Measurements from ENCODE around the gene P4HA2.

The P4HA2 gene

DNA sequence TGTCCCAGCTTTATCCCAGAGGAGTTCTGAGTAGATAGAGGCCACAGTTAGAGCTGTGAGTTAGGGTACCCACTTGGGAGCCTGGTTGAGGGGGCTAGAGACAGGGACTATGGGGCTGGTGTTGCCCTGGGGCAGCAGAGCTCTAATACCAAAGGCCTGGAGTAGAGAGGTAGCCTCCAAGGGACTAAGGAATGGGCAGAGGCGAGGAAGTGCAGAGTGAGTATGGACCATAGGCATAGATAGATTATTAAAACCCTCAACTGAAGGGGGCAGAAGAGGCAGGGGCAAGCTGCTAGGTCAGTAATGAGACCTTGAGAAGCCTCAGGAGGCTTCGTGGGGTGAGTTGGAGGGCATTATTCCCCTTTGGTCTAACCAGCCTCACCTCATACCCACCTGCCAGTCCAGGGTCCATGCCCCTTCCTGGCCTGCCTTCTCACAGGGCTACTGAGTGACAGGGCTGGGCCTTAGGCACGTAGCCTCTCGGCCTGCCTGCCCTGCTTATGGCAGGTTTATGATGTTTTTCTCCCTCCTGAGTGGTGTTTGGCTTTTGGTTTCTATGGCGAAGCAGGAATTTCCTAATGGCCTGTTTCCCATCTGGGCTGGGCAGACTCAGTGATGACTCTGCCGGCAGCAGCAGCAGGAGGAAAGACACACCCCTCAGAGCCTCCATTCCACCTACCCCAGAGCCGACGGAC lies 37.8 kb upstream of the P4HA2 start:
- FAIRE-seq, result no peak
- DNase-seq (ENCODE audit: insufficient read length, low spot score), result no peak

DNA sequence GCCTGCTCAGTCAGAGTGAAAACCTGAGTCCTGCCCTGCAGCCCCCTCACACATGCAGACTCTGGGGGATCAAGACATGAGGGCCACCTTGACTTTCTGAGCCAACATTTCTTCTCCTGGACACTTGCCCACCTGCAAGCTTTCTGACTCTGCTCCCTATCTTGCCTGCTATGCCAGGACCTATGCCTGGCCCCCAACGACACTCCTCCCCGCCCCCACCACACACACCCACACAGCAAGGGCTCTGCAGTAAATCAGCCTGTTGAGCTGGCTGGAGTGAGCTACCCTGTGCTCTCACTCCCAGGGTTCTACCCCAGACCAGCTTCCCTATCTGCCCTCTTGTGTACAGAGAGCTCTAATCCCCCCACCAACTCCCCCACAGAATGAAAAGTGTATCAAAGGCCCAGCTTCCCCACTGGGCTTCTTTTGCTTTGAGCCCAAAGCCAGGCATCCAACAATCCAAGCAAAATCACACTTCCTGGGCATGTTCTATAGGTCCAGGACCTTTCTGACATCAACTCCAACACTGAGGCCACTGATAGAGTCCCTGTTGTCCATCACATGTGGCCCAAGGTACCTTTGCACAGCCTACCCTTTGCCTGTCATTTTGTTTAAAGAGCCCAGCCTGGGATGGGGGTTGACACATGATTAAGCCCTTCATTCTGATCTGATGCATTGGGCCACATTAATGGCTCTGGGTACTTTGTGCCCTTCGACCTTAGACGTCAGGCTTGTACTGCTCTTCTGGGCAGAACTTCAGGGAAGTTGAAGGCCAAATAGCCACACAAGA lies 37.1 kb upstream of the P4HA2 start:
- no peak for DNase-seq (ENCODE audit: insufficient read length, low spot score)
- FAIRE-seq, result no peak

DNA sequence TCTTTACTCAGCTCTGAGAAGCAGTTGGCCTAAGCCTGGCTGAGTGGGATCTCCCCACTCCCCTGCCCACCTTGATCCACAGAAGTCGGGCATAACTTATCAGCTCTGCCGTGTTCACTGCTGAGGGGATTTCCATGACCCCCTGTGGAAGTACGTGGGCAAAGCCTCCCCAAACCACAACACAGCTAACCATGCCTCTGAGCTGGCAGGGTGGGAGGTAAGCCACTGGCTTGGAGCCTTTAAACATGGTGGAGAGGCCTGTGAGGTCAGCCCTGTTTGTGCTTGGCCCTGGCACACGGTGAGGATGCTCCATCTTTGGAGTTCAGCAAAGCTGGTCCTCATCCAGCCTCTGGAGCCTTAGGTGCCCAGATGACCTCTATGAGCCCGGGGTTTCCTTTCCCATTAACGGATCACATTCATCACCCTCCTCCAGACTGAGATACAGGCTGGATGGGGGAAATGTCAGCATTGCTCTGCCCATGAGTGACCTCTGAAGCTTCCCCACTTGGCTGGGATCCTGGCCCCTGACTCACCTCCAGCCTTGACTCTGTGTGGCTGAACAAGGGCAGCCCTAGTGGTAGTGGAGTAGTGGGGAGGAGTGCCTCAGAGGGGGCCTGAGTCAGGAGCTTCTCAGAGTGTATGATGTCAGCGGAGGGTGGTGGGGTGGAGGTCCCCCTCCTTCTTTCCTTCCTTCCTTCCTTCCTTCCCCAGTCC lies 36.1 kb upstream of the P4HA2 start:
- DNase-seq (ENCODE audit: insufficient read length, low spot score) (no peak), FAIRE-seq (no peak)

DNA sequence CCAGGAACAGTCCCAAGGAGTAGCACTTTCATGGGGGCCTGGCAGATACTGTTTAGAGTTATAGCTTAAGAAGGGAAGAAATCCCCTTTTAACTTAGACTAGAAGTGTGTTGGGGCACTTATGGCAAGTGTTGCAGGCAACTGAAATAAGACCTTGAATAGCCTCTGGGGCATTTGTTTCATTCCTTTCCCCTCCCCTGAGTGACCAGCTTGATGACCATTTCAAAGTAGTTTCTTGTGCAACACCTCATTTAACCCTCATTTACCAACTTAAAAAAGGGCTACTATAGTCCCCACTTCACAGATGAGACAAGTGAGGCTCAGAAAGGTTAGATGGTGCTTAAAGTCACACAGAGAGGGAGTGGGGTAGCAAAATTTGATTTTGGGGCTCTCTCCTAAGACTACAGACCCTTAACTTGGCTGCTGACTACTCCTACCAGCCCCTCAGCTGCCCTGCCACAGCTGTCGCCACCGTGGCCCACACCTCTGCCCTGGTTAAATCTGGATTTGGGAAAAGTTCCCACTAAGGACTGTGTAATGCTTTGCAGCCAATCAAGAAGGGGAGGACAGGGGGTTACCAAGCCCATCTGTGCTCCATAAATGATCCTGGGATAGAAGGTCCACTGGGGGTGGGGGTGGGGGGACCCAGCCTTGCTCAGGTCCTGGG lies 35.4 kb upstream of the P4HA2 start:
- DNase-seq (ENCODE audit: insufficient read length, low spot score), result no peak
- FAIRE-seq, result no peak

DNA sequence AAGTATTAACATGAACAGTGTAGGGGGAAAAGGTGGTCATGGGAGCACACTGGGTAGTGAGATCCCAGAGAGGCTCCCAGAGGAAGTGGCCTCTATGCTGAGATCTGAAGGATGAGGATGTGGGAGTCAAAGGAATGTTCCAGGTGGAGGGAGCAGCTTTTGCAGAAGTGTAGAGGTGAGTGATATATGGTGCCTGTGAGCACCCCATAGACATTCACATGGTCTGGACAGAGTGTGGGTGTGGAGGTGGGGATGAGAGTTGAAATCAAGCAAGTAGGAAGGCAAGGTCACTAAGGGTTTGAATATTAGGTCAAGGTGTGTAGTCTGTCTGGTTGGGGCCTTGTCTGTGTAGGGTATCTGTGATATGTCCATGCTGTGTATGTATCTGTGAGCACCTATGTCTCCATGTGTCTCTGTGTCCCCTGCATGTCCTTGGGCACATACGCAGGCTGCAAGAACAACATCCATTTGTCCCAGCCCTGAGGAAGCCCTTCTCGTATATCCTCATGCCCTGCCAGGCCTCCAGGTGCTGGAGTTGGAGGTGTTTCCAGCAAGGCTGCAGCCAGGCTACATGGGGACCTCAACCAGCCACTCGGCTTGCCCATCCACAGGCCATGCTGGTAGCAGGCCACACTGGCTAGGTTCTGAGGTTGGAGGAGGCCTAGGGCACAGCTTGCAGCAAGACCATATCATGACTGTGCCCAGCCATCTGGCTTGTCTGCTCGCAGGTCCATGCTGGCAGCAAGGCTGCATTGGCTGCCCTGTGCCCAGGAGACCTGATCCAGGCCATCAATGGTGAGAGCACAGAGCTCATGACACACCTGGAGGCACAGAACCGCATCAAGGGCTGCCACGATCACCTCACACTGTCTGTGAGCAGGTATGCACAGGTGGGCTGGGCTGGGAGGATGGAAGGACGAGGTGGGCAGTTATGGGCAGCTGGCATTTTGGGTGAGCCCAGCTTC lies 34.5 kb upstream of the P4HA2 start:
- DNase-seq (ENCODE audit: insufficient read length, low spot score) (no peak), FAIRE-seq (no peak)

DNA sequence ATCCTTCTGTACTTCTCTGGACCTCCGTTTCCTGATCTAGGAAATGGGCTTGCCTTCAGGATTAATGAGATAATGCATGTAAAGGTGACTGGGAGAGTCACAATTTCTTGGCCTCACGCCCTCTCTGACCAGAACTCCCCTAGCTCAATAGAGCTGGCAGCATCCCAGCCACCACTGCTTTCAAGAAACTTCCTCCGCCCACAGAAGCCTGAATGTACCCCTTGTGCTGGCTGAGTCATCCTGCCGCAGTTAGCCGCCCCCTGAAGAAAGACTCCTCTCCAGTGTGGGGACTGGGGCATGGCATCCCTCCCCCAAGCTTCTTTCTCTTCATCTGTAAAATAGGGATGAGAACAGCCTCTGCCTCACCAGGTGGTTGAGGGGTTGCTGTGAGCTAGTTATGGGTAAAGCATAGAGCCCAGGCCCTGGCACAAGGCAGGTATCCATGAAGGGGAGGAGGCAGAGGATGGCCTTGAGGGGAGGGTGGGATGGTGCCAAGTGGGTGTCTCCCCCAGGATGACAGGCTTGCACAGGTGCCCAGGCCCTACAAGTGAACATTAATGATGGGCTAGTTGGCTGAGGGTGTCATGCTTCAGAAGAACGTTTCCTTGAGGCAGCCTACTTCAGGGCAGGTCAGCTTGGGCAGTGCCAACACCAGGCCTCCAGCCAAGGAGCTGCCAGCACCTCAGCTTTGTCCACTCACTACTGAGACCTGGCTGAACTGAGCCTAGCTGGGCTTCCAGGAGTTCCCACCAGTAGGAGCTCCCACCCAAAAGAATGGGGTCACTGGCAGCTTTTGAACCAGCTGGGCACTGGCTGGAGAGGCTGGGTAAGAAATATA lies 33.3 kb upstream of the P4HA2 start:
- FAIRE-seq (no peak), DNase-seq (ENCODE audit: insufficient read length, low spot score) (no peak)

DNA sequence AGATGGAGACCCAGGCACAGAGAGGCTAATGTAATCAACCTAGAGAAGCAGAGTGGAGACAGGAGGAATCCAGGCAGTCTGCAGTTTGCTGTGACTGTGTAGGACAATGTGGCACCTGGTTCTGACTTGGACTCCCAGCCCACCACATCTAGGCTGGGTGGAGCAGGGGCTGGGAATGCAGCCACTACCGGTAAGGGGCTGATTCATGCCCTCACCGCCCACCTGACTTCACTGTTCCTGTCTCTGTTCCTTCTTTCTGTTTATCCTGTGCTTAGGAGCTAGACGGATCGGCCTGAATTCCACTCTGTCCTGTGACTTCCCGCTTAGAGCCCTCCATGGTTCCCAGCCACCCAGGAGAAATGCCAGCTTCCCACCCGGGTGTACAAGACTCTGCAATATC lies 32.4 kb upstream of the P4HA2 start:
- DNase-seq (ENCODE audit: insufficient read length, low spot score) (no peak), FAIRE-seq (no peak)

DNA sequence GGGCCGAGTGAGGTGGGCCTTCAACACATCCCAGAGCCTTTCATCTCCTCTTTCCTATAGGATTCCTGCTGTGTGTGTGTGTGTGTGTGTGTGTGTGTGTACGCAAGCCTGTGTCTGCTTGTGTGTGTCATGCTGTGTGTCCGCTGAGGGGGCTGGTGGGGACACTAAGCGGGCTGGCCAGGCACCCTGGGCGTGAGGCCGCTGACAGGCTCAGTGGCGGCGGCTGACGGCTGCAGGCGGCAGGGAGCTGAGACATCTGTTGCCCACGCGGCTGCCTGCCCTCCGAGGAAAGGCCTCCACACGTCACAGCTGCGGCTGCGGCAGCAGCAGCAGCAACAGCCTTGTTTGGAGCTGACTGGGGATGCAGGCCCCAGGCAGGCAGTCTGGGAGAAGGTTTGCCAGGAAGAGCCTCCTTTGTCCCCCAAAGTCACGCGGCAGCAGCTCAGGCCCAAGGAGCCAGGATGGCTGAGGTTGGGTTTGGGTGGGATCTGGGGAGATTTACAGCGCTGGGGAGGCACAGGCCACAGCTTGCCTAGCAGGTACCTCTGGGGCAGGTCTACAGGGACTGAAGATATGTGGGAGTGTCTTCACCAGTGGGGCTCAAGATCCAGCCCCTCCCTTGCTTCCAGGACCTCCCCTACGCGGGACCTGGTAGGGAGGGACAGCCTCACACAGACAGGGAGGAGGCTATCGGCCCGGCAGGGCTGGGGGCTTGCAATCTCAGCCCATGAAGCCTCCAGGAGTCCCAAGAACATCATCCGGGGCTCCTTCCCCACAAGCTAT lies 31.6 kb upstream of the P4HA2 start:
- FAIRE-seq, result no peak
- DNase-seq (ENCODE audit: insufficient read length, low spot score), result no peak

DNA sequence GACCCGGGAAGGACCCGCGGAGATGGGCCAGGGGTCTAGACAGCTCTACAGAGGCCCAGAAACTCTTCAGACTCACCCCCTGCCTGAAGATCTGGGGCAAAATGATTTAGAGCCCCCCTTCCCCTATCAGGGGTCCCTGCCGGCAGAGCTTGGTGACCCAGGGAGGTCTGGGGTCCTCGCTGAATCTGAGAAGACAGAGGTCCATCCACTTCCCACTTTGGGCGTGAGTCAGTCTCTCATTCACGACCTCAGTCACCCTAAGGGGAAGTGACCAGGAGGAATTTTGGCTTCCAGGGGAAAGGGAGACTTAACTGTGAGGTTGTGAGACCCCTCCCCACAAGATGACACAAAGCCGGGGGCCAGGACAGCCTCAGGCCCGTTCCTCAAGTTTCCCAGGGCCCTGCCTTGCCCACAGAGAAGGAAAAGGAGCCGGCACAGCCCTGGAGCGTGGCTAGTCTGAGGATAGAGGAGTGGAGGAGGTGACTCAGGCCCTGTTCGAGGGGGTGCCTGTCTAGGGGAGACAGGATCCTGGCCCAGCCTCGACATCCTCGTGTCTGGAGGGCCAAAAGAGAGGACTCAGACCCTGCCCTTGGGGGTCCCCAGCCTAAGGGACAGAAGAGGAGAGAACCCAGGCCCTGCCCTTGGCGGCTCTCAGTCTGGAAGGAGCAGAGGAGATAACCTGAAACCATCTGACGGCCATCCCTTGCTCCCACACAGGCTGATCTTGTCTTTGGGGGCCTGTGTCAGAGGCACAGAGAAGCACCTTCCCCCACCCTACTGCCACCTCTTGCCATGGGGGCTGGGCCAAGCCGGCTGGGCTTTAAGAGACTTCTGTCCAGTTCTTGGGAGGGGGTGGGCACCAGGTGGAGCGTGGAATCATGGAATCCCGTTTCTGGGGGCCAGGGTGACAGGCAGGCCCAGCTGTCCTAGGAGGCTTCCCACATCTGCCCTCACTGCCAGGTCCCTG lies 30.7 kb upstream of the P4HA2 start:
- FAIRE-seq (no peak), DNase-seq (ENCODE audit: insufficient read length, low spot score) (no peak)

DNA sequence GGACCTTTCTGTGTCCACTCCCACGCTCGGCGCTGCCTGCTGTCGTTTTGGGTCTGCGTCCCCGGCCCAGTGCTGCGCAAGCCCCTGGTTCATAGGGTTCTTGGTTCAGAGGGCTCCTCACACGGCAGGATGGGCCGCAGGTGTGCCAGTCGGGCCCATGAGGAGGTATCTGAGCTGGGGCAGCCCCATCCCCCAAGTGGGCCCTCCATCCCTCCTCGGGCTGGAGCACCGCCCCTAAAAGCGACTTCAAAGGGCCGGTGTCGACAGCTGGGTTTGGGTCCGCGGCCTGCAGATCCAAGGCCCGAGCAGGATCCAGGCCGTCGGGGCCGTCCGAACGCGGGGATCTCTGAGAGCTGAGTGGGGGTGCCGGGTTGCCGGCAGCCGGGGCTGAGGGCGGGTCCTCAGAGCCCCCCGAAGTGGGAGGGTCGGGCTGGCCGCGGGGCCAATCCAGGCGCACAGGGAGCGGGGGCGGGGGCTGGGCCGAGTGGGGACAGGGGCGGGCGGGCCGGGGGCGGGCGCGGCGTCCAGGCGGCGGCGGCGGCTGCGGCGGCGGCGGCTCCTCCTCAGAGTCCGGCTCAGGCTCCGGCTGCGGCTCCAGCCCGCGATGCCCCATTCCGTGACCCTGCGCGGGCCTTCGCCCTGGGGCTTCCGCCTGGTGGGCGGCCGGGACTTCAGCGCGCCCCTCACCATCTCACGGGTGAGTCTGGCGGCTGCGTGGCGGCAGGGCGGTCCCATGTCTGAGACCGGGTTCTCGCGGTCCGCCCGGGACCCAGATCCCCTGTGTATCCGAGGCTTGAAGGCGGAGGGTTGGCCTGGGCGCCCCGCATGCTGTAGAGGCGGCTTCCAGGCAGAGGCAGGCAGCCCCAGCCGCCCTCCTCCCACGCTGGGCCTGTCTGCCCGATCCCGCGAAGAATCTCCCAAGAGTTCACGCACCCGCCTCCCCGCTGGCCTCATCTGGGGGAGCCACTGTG lies 29.8 kb upstream of the P4HA2 start, which contains the start of gene PDLIM4:
Gene PDLIM4, plus strand, starts transcription at position 566 of the 971 bp plus-strand sequence. Its CDS starts 39 bp downstream, at position 605.
- FAIRE-seq, result no peak
- no peak for DNase-seq (ENCODE audit: insufficient read length, low spot score)

DNA sequence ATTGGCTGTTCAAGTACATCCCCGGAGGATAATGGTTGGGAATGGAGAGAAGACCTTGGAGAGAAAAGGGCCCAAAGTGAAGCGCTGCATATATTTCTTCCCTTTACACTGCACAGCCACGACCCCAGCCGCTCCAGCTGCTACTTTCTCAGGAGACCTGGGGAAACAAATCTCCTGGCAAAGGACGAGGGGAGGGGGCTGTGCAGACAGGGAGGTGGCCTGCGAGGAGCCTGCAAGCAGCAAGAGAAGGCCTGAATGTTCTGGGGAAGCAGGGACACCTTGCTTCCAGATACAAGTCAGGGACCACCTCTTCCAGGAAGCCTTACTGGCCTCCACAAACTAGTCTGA lies 29.1 kb upstream of the P4HA2 start:
- FAIRE-seq, result no peak

DNA sequence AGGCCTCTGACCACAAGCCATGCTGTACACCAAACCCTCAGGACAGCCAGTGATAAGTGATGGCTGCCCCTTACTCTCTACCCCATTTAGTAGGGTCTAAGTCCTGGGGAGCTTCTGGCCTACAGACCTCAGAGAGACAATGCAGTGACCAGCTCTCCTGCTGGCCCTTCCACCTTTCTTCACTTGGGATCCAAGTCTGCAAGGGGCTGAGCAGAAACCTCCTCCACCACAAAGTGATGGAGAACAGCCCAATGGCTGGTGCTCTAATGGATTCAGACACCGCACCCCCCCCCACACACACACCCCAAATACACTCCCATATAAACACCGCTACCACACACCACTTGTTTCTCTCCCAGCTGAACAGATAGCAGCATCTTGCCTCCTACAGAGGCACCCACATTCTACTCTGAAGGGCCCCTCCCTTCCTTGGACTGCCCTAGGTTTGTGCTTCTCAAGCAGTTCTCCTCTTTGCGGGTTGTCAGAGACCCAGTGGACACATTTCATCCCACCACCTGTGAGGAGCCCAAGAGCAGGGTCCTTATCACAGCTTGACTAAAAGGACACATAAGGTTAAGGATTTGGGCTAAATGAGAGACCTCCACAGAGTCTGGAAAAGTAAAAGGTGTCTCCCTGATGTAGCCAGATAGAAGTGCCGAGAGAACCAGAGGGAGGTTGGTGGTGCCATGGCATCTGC lies 28.6 kb upstream of the P4HA2 start:
- DNase-seq (ENCODE audit: insufficient read length, low spot score) (no peak), FAIRE-seq (no peak)

More for the DNA sequence above, 29.1 kb upstream of the P4HA2 start:
- DNase-seq (ENCODE audit: insufficient read length, low spot score), result no peak

DNA sequence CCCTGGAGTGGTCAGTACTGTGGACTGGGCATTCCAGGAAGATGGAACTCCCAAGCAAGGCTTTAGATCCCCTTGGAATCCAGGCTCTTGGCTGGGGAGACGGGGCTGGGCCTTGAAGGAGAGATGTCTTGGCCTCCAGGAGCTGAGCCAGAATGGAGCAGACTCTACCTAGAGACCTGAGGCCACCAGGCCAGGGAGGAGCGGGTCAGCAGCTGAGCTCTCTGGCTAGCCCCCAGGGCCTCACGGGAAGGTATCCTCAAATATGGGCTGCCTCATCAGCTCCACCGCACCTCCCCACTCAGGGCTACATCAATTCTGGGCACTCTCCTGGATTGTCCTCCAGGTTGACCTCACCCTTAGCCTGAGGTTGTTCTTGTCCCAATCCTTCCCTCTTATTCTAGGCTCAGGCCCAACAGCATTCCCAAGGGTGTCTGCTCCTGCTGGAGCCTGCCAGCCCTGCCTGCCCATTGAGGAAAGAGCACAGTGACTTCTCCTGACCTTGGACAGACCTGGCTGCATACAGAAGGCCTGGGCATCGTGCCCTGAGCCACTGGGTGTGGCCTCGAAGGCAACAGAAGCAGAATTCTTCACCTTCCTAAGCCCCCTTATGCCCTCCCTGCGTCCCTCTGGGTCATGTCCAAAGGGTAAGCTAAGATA lies 26.8 kb upstream of the P4HA2 start:
- DNase-seq (ENCODE audit: insufficient read length, low spot score), result no peak
- FAIRE-seq, result no peak

DNA sequence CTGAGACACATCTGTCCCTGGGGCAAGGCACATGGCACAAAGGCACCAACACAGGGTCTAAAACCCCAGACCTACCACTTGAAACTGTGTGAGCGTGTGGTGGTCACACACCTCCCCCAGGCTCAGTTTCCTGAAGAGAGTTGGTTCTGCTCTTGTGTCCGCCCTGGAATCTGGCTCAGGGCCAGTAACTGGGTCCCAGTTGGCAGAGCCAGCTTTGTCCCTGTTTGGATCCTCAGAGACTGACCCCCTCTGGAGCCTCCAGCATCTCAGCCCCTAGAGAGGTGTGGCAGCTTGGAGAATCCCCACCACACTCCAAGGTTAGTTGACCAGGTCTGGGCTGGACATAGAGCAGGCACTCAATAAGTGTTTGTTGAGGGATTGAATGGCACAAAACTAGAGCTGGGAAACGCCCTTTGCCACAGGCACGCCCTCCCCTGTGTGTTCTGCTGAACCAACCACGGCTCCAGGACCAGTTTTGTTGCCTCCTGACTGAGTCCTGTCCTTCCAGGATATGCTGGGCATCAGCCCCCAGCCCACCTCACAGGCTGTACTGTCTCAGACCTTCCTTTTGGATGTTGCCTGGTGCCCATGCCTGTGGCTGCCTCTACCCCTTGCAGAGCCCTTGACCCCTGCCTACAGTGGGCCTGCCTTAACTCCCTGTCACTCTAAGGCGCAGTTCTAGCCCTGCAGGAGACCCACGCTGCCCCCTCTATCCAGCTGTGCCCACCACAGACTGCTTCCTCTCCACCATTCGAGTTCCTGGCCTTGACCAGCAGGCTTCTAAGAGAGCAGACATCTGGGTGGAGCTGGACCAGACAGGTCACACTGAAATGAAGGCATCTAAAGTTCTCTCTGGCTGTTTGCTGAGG lies 26.0 kb upstream of the P4HA2 start:
- no peak for FAIRE-seq
- no peak for DNase-seq (ENCODE audit: insufficient read length, low spot score)
